Activated T-helper 1 cell treated with anti-CD3 and anti-CD28 coated beads, Interleukin-12 subunit alpha, Interleukin-12 subunit beta, Interleukin-2, Interleukin-4 antibody, amounts not matched to agents 30 ng/mL and 10 ng/mL and 1 ng/mL, durations not matched to agents 14 hours and 24 hours and 36 hours (primary cell): ENCODE measurements around the gene TBC1D19. TPM values are rescaled to one million over a fixed set of nuclear protein-coding genes. Genes with fewer than 3 reads are reported as not detected.
A peak's percentile ranks its signal among the peaks of the same experiment; 100 is the strongest.
"Not testable (repeated sequence)": the region's sequence is repeated elsewhere in the genome, so short reads cannot be mapped to it uniquely, and the experiment has no call there.

Experiments used
- DNase-seq: peaks from one replicate; pipeline ENCODE4 v3.0.0; 2021; ENCODE audit warnings: low spot score
- H3K27ac Mint-ChIP-seq: one replicate; pipeline ENCODE4 v1.8.0; 2021; ENCODE audit warnings: mild to moderate bottlenecking, mixed read lengths
- H3K27me3 Mint-ChIP-seq: one replicate; pipeline ENCODE4 v1.8.0; 2022; ENCODE audit warnings: mild to moderate bottlenecking, moderate library complexity, mixed read lengths; ENCODE audit not compliant: insufficient read depth
- H3K36me3 Mint-ChIP-seq: one replicate; pipeline ENCODE4 v1.8.0; 2021; ENCODE audit warnings: low read depth, mixed read lengths
- H3K4me1 Mint-ChIP-seq: one replicate; pipeline ENCODE4 v1.8.0; 2021; ENCODE audit warnings: low read depth, mixed read lengths
- H3K4me3 Mint-ChIP-seq: one replicate; pipeline ENCODE4 v1.8.0; 2021; ENCODE audit warnings: mild to moderate bottlenecking, moderate library complexity, mixed read lengths
- H3K9me3 Mint-ChIP-seq: one replicate; pipeline ENCODE4 v1.8.0; 2021; ENCODE audit warnings: mixed read lengths
- intact Hi-C: fragments of 100-400 bp; cut with micrococcal nuclease; formaldehyde crosslinking; loops from one replicate; pipeline ENCODE4 v1.15.1; 2024
- total RNA-seq: library from RNA; stranded (reverse); gene quantifications from 2 replicates; pipeline ENCODE4 v1.2.3, GENCODE V29; 2022

The TBC1D19 gene
- total RNA-seq, 1 donor from 2014 or later, result 4.3 TPM

- Mint-ChIP-seq H3K36me3 (no peaks in the 10 kb centered on the region), H3K27me3 (peaks cover 2% of the 10 kb centered on the region), H3K4me1 (peaks cover under 1% of the 10 kb centered on the region)
Measured at GRCh38 chr4:26577066-26577465, 6.8 kb upstream of the TBC1D19 start.

DNA sequence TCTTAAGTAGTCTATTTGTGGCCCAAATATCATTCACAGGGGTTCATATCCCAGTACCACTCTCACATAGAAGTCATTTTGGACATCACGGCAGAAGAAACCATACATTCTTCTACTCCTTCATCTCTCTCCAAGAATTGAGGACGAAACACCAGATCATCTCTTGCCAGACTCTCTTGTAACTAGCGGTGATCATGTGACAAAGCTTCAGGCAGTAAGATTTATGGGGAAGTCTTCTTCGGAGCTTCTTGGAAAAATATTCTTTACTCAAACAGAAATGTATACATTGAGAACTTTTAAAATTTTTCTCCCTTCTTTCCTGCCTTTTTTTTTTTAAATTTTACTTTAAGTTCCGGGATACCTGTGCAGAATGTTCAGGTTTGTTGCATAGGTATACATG is 4.7 kb upstream of the TBC1D19 start:
- H3K4me3 Mint-ChIP-seq, result no peak overlapping the region
- H3K4me1 Mint-ChIP-seq, result peaks cover 21% of the 10 kb centered on the region
- peaks cover 9% of the 10 kb centered on the region for H3K9me3 Mint-ChIP-seq
- DNase-seq, result no peak
- H3K27me3 Mint-ChIP-seq, result peaks cover 2% of the 10 kb centered on the region
- no peaks in the 10 kb centered on the region for H3K36me3 Mint-ChIP-seq
- no peak overlapping the region for H3K27ac Mint-ChIP-seq
- intact Hi-C loops, result no loop called here

More at GRCh38 chr4:26577066-26577465, 6.8 kb upstream of the TBC1D19 start:
- no peaks in the 10 kb centered on the region for H3K9me3 Mint-ChIP-seq
- intact Hi-C loops, result no loop called here
- H3K4me3 Mint-ChIP-seq, result no peak overlapping the region
- DNase-seq, result no peak
- no peak overlapping the region for H3K27ac Mint-ChIP-seq

DNA sequence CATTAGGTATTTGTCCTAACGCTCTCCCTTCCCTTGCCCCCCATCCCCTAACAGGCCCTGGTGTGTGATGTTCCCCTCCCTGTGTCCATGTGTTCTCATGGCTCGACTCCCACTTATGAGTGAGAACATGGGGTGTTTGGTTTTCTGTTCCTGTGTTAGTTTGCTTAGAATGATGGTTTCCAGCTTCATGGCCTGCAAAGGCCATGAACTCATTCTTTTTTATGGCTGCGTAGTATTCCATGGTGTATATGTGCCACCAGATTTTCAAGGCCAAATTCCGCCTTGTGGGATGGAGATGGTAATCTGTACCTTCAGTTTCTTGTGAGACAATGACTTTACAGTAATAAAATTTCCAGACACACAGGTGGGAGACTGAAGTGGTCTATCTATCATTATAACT is 2.5 kb upstream of the TBC1D19 start:
- DNase-seq, H3K9me3 Mint-ChIP-seq, H3K36me3 Mint-ChIP-seq, H3K27ac Mint-ChIP-seq, H3K4me3 Mint-ChIP-seq, H3K27me3 Mint-ChIP-seq: not testable (repeated sequence)
- intact Hi-C loops, result loop anchor here (5.0 to 10.0 kb wide), 4 partner anchors 124 to 717 kb away; partner anchors contain the start of gene SEL1L3
- peaks cover 37% of the 10 kb centered on the region for H3K4me1 Mint-ChIP-seq

GRCh38 chr4:26583538-26583864 is 383 bp upstream of the TBC1D19 start:
- Mint-ChIP-seq H3K27me3 (peaks cover 2% of the 10 kb centered on the region), H3K36me3 (no peaks in the 10 kb centered on the region), H3K27ac (peak overlapping the region; percentile 93), H3K4me3 (peak overlapping the region; percentile 93), H3K9me3 (peaks cover 9% of the 10 kb centered on the region), H3K4me1 (peaks cover 37% of the 10 kb centered on the region)
- no peak for DNase-seq
- intact Hi-C loops, result loop anchor here (1.0 to 10.0 kb wide), 5 partner anchors 126 to 719 kb away; partner anchors contain the start of gene SEL1L3

- Mint-ChIP-seq H3K36me3 (no peaks in the 10 kb centered on the region), H3K27ac (peak overlapping the region; percentile 93), H3K27me3 (peaks cover 2% of the 10 kb centered on the region), H3K4me1 (peaks cover 37% of the 10 kb centered on the region), H3K9me3 (peaks cover 9% of the 10 kb centered on the region), H3K4me3 (peak overlapping the region; percentile 93)
- intact Hi-C loops, result loop anchor here (1.0 to 10.0 kb wide), 7 partner anchors 127 to 720 kb away; partner anchors contain the start of genes SEL1L3 and SMIM20
- DNase-seq, result no peak
Measured at GRCh38 chr4:26584725-26585124, 841 bp downstream of the TBC1D19 start.

- Mint-ChIP-seq H3K27me3 (peaks cover 5% of the 10 kb centered on the region), H3K4me1 (peaks cover 11% of the 10 kb centered on the region), H3K36me3 (no peaks in the 10 kb centered on the region), H3K27ac (no peak overlapping the region), H3K9me3 (no peaks in the 10 kb centered on the region), H3K4me3 (no peak overlapping the region)
- intact Hi-C loops, result loop anchor here (10.0 kb wide), 2 partner anchors 565 to 725 kb away; partner anchors contain the start of gene SEL1L3
- no peak for DNase-seq
Measured at GRCh38 chr4:26589705-26590104, 5.8 kb downstream of the TBC1D19 start.

- Mint-ChIP-seq H3K9me3 (no peaks in the 10 kb centered on the region), H3K27ac (no peak overlapping the region), H3K4me1 (peaks cover 3% of the 10 kb centered on the region), H3K27me3 (peaks cover 5% of the 10 kb centered on the region), H3K4me3 (no peak overlapping the region), H3K36me3 (no peaks in the 10 kb centered on the region)
- intact Hi-C loops, result no loop called here
- no peak for DNase-seq
Measured at GRCh38 chr4:26590639-26591038, 6.8 kb downstream of the TBC1D19 start.

DNA sequence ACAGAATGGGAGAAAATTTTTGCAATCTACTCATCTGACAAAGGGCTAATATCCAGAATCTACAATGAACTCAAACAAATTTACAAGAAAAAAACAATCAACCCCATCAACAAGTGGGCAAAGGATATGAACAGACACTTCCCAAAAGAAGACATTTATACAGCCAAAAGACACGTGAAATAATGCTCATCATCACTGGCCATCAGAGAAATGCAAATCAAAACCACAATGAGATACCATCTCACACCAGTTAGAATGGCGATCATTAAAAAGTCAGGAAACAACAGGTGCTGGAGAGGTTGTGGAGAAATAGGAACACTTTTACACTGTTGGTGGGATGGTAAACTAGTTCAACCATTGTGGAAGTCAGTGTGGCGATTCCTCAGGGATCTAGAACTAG is 9.7 kb downstream of the TBC1D19 start:
- H3K27ac Mint-ChIP-seq, H3K27me3 Mint-ChIP-seq, H3K9me3 Mint-ChIP-seq, H3K4me3 Mint-ChIP-seq, DNase-seq, H3K36me3 Mint-ChIP-seq, intact Hi-C loops, H3K4me1 Mint-ChIP-seq: not testable (repeated sequence)

- Mint-ChIP-seq H3K4me1 (no peaks in the 10 kb centered on the region), H3K36me3 (no peaks in the 10 kb centered on the region), H3K27me3 (peaks cover 4% of the 10 kb centered on the region), H3K9me3 (no peaks in the 10 kb centered on the region), H3K4me3 (no peak overlapping the region), H3K27ac (no peak overlapping the region)
- intact Hi-C loops, result no loop called here
- DNase-seq, result no peak
Measured at GRCh38 chr4:26594371-26594770, 10.5 kb downstream of the TBC1D19 start.

DNA sequence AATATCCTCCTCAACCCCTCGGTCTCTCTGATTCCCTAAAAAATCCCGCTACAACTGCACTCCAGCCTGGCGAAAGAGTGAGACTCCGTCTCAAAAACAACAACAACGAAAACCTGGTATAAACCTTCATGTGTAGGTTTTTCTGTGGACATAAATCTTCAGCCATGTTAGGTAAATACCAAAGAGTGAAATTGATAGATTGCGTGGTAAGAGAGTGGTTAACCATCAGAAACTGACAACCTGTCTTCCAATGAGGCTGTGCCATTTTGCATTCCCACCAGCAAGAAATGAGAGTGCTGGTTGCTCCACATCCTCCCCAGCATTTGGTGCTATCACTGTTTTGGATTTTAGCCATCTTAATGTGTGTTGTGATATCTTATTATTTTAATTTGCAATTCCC is 10.9 kb downstream of the TBC1D19 start:
- no peaks in the 10 kb centered on the region for H3K9me3 Mint-ChIP-seq
- H3K27ac Mint-ChIP-seq, result no peak overlapping the region
- H3K4me1 Mint-ChIP-seq, result no peaks in the 10 kb centered on the region
- H3K36me3 Mint-ChIP-seq, result no peaks in the 10 kb centered on the region
- no peak overlapping the region for H3K4me3 Mint-ChIP-seq
- no peak for DNase-seq
- H3K27me3 Mint-ChIP-seq, result peaks cover 4% of the 10 kb centered on the region
- intact Hi-C loops, result no loop called here

GRCh38 chr4:26596843-26597242 is 13.0 kb downstream of the TBC1D19 start:
- intact Hi-C loops, result no loop called here
- H3K9me3 Mint-ChIP-seq, result peaks cover 4% of the 10 kb centered on the region
- H3K36me3 Mint-ChIP-seq, result no peaks in the 10 kb centered on the region
- H3K27me3 Mint-ChIP-seq, result no peaks in the 10 kb centered on the region
- H3K4me1 Mint-ChIP-seq, result no peaks in the 10 kb centered on the region
- DNase-seq, result no peak
- no peak overlapping the region for H3K27ac Mint-ChIP-seq
- H3K4me3 Mint-ChIP-seq, result no peak overlapping the region

- peaks cover 4% of the 10 kb centered on the region for H3K9me3 Mint-ChIP-seq
- H3K27me3 Mint-ChIP-seq, result no peaks in the 10 kb centered on the region
- no peaks in the 10 kb centered on the region for H3K36me3 Mint-ChIP-seq
- no peak for DNase-seq
- no peak overlapping the region for H3K27ac Mint-ChIP-seq
- H3K4me1 Mint-ChIP-seq, result no peaks in the 10 kb centered on the region
- intact Hi-C loops, result no loop called here
- H3K4me3 Mint-ChIP-seq, result no peak overlapping the region
Measured at GRCh38 chr4:26601204-26601603, 17.3 kb downstream of the TBC1D19 start.

DNA sequence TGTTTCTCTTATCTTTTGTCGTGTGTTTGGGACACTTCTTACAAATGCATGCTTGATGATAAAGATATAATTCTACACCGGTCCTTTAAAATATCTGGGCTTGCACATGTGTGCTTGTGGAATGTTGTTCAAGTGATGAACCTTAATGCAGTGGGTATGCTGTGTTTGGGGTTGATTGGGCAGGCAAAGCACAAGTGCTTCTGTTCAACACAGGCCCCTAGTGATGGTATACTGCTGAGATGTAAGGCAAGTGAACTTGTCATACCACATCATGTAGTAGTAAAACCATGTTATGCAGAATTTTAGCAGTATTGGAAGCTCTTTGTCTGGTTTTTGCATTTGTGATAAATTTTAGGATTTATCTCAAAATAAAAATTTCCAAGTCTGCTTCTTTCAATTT is 23.9 kb downstream of the TBC1D19 start:
- Mint-ChIP-seq H3K36me3 (peaks cover 2% of the 10 kb centered on the region), H3K27me3 (no peaks in the 10 kb centered on the region), H3K9me3 (no peaks in the 10 kb centered on the region), H3K4me3 (no peak overlapping the region), H3K4me1 (peaks cover 13% of the 10 kb centered on the region), H3K27ac (no peak overlapping the region)
- intact Hi-C loops, result no loop called here
- no peak for DNase-seq

DNA sequence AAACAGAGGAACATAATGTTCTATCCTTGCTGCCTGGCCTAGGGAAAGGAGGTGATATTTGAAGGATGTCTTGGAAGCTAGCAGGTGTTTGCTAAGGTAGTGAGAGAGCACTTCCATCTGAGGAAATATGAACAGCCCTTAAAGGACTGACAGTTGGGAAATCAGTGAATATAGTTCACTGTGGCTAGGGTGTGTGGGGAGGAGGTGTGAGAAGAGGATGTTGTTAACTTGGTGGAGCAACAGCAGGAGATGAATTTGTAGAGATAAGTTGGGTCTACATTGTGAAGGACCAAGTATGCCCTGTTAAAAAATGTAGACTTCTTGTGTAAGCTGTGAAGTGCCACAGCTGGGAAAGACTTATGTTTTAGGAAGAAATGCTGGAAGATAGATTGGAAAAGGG is 25.5 kb downstream of the TBC1D19 start:
- peaks cover 20% of the 10 kb centered on the region for H3K4me1 Mint-ChIP-seq
- H3K27me3 Mint-ChIP-seq, result no peaks in the 10 kb centered on the region
- H3K9me3 Mint-ChIP-seq, result no peaks in the 10 kb centered on the region
- H3K36me3 Mint-ChIP-seq, result peaks cover 2% of the 10 kb centered on the region
- DNase-seq, result no peak
- H3K4me3 Mint-ChIP-seq, result no peak overlapping the region
- H3K27ac Mint-ChIP-seq, result no peak overlapping the region
- intact Hi-C loops, result no loop called here
